K562 (cell line): Measurements from ENCODE around the gene DAD1. TPM values are rescaled to one million over a fixed set of nuclear protein-coding genes. Genes with fewer than 3 reads are reported as not detected.
A peak's percentile ranks its signal among the peaks of the same experiment; 100 is the strongest.

Source experiments
- EP400 ChIP-seq: fragments of 450-650 bp; IDR thresholded peaks from 2 replicates; pipeline ENCODE4 v1.6.1; 2017; ENCODE audit warnings: antibody characterized with exemption, mild to moderate bottlenecking, moderate library complexity
- KLF13 ChIP-seq: fragments of 450-650 bp; IDR thresholded peaks from 2 replicates; pipeline ENCODE4 v1.6.1; 2016; ENCODE audit warnings: missing genetic modification characterization, low read depth, mild to moderate bottlenecking, missing compliant biosample characterization, moderate library complexity, borderline replicate concordance
- MIER1 ChIP-seq: fragments of 450-650 bp; IDR thresholded peaks from 2 replicates; pipeline ENCODE4 v1.6.1; 2016; ENCODE audit warnings: antibody characterized with exemption, mild to moderate bottlenecking, low read depth
- MYNN ChIP-seq, 2 experiments: sonication (generic); formaldehyde crosslinking in 1 of 2; IDR thresholded peaks; 2 replicates each; pipeline versions ENCODE4 v1.5.0 to v1.6.1; 2016 to 2020; ENCODE audit warnings: antibody characterized with exemption in 1 of 2, missing genetic modification reagents in 1 of 2
- RAD21 ChIP-seq, 2 experiments: fragments of 250-450 bp in 1 of 2; fragments of 450-650 bp in 1 of 2; sonication (Bioruptor Pico) in 1 of 2; formaldehyde crosslinking in 1 of 2; IDR thresholded peaks in 1 of 2; conservative IDR thresholded peaks in 1 of 2; 2 replicates each; pipeline versions ENCODE4 v1.4.0 to v1.8.0; 2020 to 2022; ENCODE audit warnings: mild to moderate bottlenecking in 2 of 2, moderate library complexity in 1 of 2
- SPI1 ChIP-seq: IDR thresholded peaks from 2 replicates; pipeline ENCODE4 v1.6.1; 2011; ENCODE audit warnings: low read depth, low read length, control low read depth, borderline replicate concordance
- SRSF3 ChIP-seq: fragments of 200-400 bp; formaldehyde crosslinking; IDR thresholded peaks from 2 replicates; pipeline ENCODE4 v1.6.1; 2016; ENCODE audit warnings: mild to moderate bottlenecking, low read length, moderate library complexity; ENCODE audit not compliant: insufficient read depth
- TCFL5 ChIP-seq: fragments of 250-450 bp; sonication (Bioruptor Pico); conservative IDR thresholded peaks from 2 replicates; pipeline ENCODE4 v1.6.1; 2021; ENCODE audit warnings: mild to moderate bottlenecking, moderate library complexity, matching md5 sums
- ZNF436 ChIP-seq: fragments of 250-450, 450-650 bp; sonication (Bioruptor Pico); formaldehyde crosslinking; IDR thresholded peaks from 2 replicates; pipeline ENCODE4 v1.7.0; 2020; ENCODE audit warnings: mild to moderate bottlenecking
- ZNF696 ChIP-seq: fragments of 250-450 bp; sonication (Bioruptor Pico); conservative IDR thresholded peaks from 2 replicates; pipeline ENCODE4 v1.4.0; 2020; ENCODE audit warnings: mild to moderate bottlenecking, moderate library complexity
- polyA plus RNA-seq, 8 experiments: library from polyadenylated mRNA; depleted of rRNA in 4 of 8; stranded (reverse) in 5 of 8; unstranded in 3 of 8; fragments of >200 nt; fragmentation: Nextera tagmentation in 2 of 8; fragmentation: Illumina TruSeq in 1 of 8; extraction: Ambion mirVana in 2 of 8; extraction: Trizol in 1 of 8; gene quantifications; 2 replicates each; pipeline versions ENCODE4 v1.2.1 to v1.2.3, GENCODE V29; 2011 to 2014; ENCODE audit warnings: inconsistent platforms in 1 of 8, missing spikeins in 1 of 8
- total RNA-seq, 7 experiments: library from RNA; depleted of rRNA in 6 of 7; stranded (reverse); fragments of >200 nt in 6 of 7; fragmentation: Illumina TruSeq in 2 of 7; extraction: Trizol in 2 of 7; gene quantifications; 2 replicates each; pipeline versions ENCODE4 v1.2.1 to v1.2.3, GENCODE V29; 2011 to 2021; ENCODE audit warnings: low replicate concordance in 1 of 7
- TF ChIP-seq, protein P1 (sequence below): sonication (generic); formaldehyde crosslinking; IDR thresholded peaks from 2 replicates; pipeline ENCODE4 v1.8.0; 2023; ENCODE audit warnings: missing genetic modification reagents, mild to moderate bottlenecking, borderline replicate concordance
- TF ChIP-seq, protein P2 (sequence below), 3 experiments: fragments of 200-800 bp in 1 of 3; sonication (Bioruptor generic) in 1 of 3; sonication (generic) in 1 of 3; formaldehyde crosslinking in 1 of 3; IDR thresholded peaks; 2 replicates each; pipeline versions ENCODE4 v1.6.1 to v1.8.0; 2016 to 2022; ENCODE audit warnings: mild to moderate bottlenecking in 2 of 3, missing compliant biosample characterization in 2 of 3, missing genetic modification characterization in 2 of 3, missing genetic modification reagents in 1 of 3
- TF ChIP-seq, protein P3 (sequence below): fragments of 150-350 bp; IDR thresholded peaks from 2 replicates; pipeline ENCODE4 v1.6.1; 2014; ENCODE audit warnings: low read depth, mild to moderate bottlenecking, low read length, borderline replicate concordance

Gene DAD1
- total and polyA plus RNA-seq, 9 of the 15 experiments (the other 6 are each of a cell fraction or from before 2014, with no cell fraction given), result 104 to 617 (median 222) TPM

DNA sequence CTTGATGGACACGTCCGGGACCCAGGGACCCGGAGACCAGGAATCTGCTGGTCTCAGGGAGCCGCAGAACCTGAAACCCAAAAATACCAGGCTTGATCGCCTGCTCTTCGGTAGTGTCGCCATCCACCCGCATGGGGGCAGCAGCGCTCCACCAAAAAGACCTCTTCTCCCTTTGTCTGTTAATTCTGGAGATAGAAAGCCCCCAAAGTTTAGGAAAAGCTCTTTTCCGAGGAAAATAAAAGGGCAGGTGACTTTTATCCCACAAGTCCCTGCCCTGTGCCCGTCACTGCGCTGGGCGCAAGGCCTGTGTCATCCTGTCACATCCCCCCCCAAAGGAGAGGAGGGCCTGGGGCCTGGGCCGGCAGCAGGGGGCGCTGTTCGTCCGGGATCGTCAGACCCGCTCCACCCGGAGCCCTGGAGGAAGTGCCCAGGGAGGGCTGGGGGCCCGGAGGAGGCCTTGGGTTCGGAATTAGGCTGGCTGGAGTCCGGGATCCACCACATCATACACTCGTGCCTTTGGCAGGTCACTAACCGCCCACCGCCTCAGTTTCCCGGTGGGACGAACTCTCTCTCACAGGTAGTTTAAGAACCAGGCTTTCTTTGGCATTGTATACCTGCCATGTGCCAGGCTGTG, 31.9 kb downstream of the DAD1 start (continued):
- TF ChIP-seq, protein P1, sequence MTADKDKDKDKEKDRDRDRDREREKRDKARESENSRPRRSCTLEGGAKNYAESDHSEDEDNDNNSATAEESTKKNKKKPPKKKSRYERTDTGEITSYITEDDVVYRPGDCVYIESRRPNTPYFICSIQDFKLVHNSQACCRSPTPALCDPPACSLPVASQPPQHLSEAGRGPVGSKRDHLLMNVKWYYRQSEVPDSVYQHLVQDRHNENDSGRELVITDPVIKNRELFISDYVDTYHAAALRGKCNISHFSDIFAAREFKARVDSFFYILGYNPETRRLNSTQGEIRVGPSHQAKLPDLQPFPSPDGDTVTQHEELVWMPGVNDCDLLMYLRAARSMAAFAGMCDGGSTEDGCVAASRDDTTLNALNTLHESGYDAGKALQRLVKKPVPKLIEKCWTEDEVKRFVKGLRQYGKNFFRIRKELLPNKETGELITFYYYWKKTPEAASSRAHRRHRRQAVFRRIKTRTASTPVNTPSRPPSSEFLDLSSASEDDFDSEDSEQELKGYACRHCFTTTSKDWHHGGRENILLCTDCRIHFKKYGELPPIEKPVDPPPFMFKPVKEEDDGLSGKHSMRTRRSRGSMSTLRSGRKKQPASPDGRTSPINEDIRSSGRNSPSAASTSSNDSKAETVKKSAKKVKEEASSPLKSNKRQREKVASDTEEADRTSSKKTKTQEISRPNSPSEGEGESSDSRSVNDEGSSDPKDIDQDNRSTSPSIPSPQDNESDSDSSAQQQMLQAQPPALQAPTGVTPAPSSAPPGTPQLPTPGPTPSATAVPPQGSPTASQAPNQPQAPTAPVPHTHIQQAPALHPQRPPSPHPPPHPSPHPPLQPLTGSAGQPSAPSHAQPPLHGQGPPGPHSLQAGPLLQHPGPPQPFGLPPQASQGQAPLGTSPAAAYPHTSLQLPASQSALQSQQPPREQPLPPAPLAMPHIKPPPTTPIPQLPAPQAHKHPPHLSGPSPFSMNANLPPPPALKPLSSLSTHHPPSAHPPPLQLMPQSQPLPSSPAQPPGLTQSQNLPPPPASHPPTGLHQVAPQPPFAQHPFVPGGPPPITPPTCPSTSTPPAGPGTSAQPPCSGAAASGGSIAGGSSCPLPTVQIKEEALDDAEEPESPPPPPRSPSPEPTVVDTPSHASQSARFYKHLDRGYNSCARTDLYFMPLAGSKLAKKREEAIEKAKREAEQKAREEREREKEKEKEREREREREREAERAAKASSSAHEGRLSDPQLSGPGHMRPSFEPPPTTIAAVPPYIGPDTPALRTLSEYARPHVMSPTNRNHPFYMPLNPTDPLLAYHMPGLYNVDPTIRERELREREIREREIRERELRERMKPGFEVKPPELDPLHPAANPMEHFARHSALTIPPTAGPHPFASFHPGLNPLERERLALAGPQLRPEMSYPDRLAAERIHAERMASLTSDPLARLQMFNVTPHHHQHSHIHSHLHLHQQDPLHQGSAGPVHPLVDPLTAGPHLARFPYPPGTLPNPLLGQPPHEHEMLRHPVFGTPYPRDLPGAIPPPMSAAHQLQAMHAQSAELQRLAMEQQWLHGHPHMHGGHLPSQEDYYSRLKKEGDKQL (CRISPR knock-in tag), result no peak
- TF ChIP-seq, protein P2, sequence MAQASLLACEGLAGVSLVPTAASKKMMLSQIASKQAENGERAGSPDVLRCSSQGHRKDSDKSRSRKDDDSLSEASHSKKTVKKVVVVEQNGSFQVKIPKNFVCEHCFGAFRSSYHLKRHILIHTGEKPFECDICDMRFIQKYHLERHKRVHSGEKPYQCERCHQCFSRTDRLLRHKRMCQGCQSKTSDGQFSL (CRISPR knock-in tag; IDR thresholded peaks at IDR 0.05), result peak; percentile 99
- TF ChIP-seq, protein P2 (tag; IDR thresholded peaks at IDR 0.05), result peak in 1 of 2 experiments; percentile 94; a peak in 2 of 4 replicates
- no peak for TF ChIP-seq MYNN (IDR thresholded peaks at IDR 0.05)
- no peak for TF ChIP-seq MYNN (CRISPR knock-in tag; IDR thresholded peaks at IDR 0.05)
- no peak for TF ChIP-seq EP400
- TF ChIP-seq TCFL5 (CRISPR knock-in tag), result no peak
- TF ChIP-seq, protein P3, sequence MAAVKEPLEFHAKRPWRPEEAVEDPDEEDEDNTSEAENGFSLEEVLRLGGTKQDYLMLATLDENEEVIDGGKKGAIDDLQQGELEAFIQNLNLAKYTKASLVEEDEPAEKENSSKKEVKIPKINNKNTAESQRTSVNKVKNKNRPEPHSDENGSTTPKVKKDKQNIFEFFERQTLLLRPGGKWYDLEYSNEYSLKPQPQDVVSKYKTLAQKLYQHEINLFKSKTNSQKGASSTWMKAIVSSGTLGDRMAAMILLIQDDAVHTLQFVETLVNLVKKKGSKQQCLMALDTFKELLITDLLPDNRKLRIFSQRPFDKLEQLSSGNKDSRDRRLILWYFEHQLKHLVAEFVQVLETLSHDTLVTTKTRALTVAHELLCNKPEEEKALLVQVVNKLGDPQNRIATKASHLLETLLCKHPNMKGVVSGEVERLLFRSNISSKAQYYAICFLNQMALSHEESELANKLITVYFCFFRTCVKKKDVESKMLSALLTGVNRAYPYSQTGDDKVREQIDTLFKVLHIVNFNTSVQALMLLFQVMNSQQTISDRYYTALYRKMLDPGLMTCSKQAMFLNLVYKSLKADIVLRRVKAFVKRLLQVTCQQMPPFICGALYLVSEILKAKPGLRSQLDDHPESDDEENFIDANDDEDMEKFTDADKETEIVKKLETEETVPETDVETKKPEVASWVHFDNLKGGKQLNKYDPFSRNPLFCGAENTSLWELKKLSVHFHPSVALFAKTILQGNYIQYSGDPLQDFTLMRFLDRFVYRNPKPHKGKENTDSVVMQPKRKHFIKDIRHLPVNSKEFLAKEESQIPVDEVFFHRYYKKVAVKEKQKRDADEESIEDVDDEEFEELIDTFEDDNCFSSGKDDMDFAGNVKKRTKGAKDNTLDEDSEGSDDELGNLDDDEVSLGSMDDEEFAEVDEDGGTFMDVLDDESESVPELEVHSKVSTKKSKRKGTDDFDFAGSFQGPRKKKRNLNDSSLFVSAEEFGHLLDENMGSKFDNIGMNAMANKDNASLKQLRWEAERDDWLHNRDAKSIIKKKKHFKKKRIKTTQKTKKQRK, result no peak
- TF ChIP-seq KLF13 (tag), result no peak
- no peak for TF ChIP-seq ZNF696 (CRISPR knock-in tag)
- TF ChIP-seq SPI1, result peak; percentile 57; the same call in 1 of the 2 replicates
- no peak for TF ChIP-seq ZNF436 (CRISPR knock-in tag)
- TF ChIP-seq SRSF3, result no peak
- TF ChIP-seq MIER1, result no peak
- TF ChIP-seq RAD21 (CRISPR knock-in tag; conservative IDR thresholded peaks at IDR 0.05 in 1 of 2, IDR thresholded peaks at IDR 0.05 in 1 of 2), result peak; percentile 93 to 96
